Skin of body (tissue), 2 donors: ENCODE data around the gene LY6G6C. TPM values are rescaled to one million over a fixed set of nuclear protein-coding genes. Genes with fewer than 3 reads are reported as not detected.

ENCODE experiments used
- DNase-seq: peaks from one replicate; lab custom pipeline; 2025; lab: John Stamatoyannopoulos, UW
- total RNA-seq: library from RNA; depleted of rRNA; stranded (reverse); fragments of >200 nt; gene quantifications from one replicate; pipeline ENCODE4 v1.2.3, GENCODE V29; 2014

LY6G6C gene
- total RNA-seq: 20.4 TPM

- DNase-seq: no peak
These were observed at the start of gene LY6G6C for GRCh38 chr6:31721351-31722020. LY6G6C (minus strand) TSS chr6:31721746; CDS start chr6:31721679, 67 bp downstream.

- no peak for DNase-seq
These were observed 49.3 kb upstream of the LY6G6C start for GRCh38 chr6:31770860-31771259.

GRCh38 chr6:31769684-31770371 is 48.3 kb upstream of the LY6G6C start:
- no peak for DNase-seq

GRCh38 chr6:31768363-31769257 is 47.1 kb upstream of the LY6G6C start:
- no peak for DNase-seq

- DNase-seq: no peak
These were observed 45.6 kb upstream of the LY6G6C start for GRCh38 chr6:31767096-31767645.

- no peak for DNase-seq
These were observed 44.6 kb upstream of the LY6G6C start for GRCh38 chr6:31765910-31766794.

- no peak for DNase-seq
These were observed 44.0 kb upstream of the LY6G6C start for GRCh38 chr6:31765559-31765909.

- DNase-seq: no peak
These were observed 42.7 kb upstream of the LY6G6C start for GRCh38 chr6:31764198-31764597.

GRCh38 chr6:31763619-31763940 is 42.0 kb upstream of the LY6G6C start:
- DNase-seq: peak; percentile 29

GRCh38 chr6:31762878-31763618 is 41.5 kb upstream of the LY6G6C start:
- no peak for DNase-seq

GRCh38 chr6:31762356-31762755 is 40.8 kb upstream of the LY6G6C start, which contains the start of gene SAPCD1:
SAPCD1 (plus strand) TSS chr6:31762656; CDS start chr6:31763055, 399 bp downstream.
- no peak for DNase-seq

GRCh38 chr6:31761343-31761742 is 39.8 kb upstream of the LY6G6C start:
- DNase-seq: no peak

- DNase-seq: no peak
These were observed 39.2 kb upstream of the LY6G6C start for GRCh38 chr6:31760790-31761189.

- no peak for DNase-seq
These were observed 36.7 kb upstream of the LY6G6C start for GRCh38 chr6:31758281-31758680.

- DNase-seq: no peak
These were observed 31.3 kb upstream of the LY6G6C start for GRCh38 chr6:31752739-31753319.

GRCh38 chr6:31750411-31751022 is 29.0 kb upstream of the LY6G6C start:
- no peak for DNase-seq

- no peak for DNase-seq
These were observed 27.9 kb upstream of the LY6G6C start for GRCh38 chr6:31749301-31750036.

- DNase-seq: no peak
These were observed 22.9 kb upstream of the LY6G6C start for GRCh38 chr6:31744422-31744821.

- DNase-seq: no peak
These were observed 21.3 kb upstream of the LY6G6C start for GRCh38 chr6:31742894-31743293.
